Measurements from ENCODE around the gene LY6G6C. TPM values are rescaled to one million over a fixed set of nuclear protein-coding genes. Genes with fewer than 3 reads are reported as not detected.

Gene LY6G6C
- total and polyA plus RNA-seq, 2 donors (not counting 1 experiment from before 2014, with no cell fraction given): 0.13 TPM; not detected in 1

- Histone ChIP-seq H3K4me2 (replicated peaks; ENCODE audit: low read depth, low read length, poor library complexity, severe bottlenecking) (no peak within 1 kb of the TSS), H3K79me2 (ENCODE audit: control insufficient read depth, insufficient read depth, low read length) (peaks cover 14% of the 10 kb centered on the region), H3K27me3 (replicated peaks in 1 of 4; ENCODE audit: control extremely low read depth in 1 of 4, control insufficient read depth in 3 of 4, insufficient read depth in 4 of 4, low read length in 3 of 4) (peaks cover 0 to 6% (median 0%) of the 10 kb centered on the region in 4 experiments), H3K4me3 (ENCODE audit: control extremely low read depth in 1 of 5, extremely low read depth in 1 of 5, insufficient read depth in 1 of 5, low read depth in 2 of 5, low read length in 4 of 5) (no peak within 1 kb of the TSS), H3K36me3 (replicated peaks in 1 of 2; ENCODE audit: control extremely low read depth in 1 of 2, control insufficient read depth in 1 of 2, extremely low read depth in 1 of 2, insufficient read depth in 2 of 2, low read length in 1 of 2) (no peaks in the 10 kb centered on the region), H3K9ac (ENCODE audit: low read length) (no peak within 1 kb of the TSS), H2AFZ (ENCODE audit: insufficient read depth, low read depth, low read length, poor library complexity, severe bottlenecking) (no peak within 1 kb of the TSS), H3K27ac (ENCODE audit: low read length in 2 of 2) (no peak within 1 kb of the TSS), H3K9me3 (ENCODE audit: control extremely low read depth in 1 of 3, control insufficient read depth in 2 of 3, insufficient read depth in 1 of 3, low read length in 2 of 3) (no peaks in the 10 kb centered on the region), H3K4me1 (ENCODE audit: control insufficient read depth in 2 of 2, insufficient read depth in 2 of 2, low read length in 2 of 2) (peaks cover 24 to 29% of the 10 kb centered on the region in 2 donors), H4K20me1 (ENCODE audit: control insufficient read depth, insufficient read depth, low read length, poor library complexity, severe bottlenecking) (no peaks in the 10 kb centered on the region)
- H3K4me3 Mint-ChIP-seq: no peak within 1 kb of the TSS
- POLR2A ChIA-PET: no interaction called here
- no peak within 1 kb of the TSS for H3K27ac Mint-ChIP-seq
- H3K4me1 Mint-ChIP-seq: peaks cover 28% of the 10 kb centered on the region
- no peak for TF ChIP-seq EZH2 (IDR thresholded peaks at IDR 0.05; ENCODE audit: borderline replicate concordance, insufficient read depth, low read depth, low read length, poor library complexity, severe bottlenecking)
- TF ChIP-seq, protein P1, sequence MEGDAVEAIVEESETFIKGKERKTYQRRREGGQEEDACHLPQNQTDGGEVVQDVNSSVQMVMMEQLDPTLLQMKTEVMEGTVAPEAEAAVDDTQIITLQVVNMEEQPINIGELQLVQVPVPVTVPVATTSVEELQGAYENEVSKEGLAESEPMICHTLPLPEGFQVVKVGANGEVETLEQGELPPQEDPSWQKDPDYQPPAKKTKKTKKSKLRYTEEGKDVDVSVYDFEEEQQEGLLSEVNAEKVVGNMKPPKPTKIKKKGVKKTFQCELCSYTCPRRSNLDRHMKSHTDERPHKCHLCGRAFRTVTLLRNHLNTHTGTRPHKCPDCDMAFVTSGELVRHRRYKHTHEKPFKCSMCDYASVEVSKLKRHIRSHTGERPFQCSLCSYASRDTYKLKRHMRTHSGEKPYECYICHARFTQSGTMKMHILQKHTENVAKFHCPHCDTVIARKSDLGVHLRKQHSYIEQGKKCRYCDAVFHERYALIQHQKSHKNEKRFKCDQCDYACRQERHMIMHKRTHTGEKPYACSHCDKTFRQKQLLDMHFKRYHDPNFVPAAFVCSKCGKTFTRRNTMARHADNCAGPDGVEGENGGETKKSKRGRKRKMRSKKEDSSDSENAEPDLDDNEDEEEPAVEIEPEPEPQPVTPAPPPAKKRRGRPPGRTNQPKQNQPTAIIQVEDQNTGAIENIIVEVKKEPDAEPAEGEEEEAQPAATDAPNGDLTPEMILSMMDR (IDR thresholded peaks at IDR 0.05): no peak
- H3K27me3 Mint-ChIP-seq: no peaks in the 10 kb centered on the region
- WGBS (ENCODE audit: insufficient coverage): 83% methylated on average over 3 of the region's 3 CpGs
- no peak for DNase-seq
- CTCF ChIA-PET: no interaction called here
- intact Hi-C loops (cut with micrococcal nuclease): no loop called here
- no peak for ATAC-seq (ENCODE audit: low read depth)
- H3K9me3 Mint-ChIP-seq (ENCODE audit: insufficient read depth): no peaks in the 10 kb centered on the region
Measured at GRCh38 chr6:31706599-31706998, 14.9 kb downstream of the LY6G6C start, which contains the start of gene LY6G6F. Gene LY6G6F (plus strand): TSS chr6:31706866. CDS start chr6:31706907, 41 bp downstream.

- no peak overlapping the region for H3K9ac ChIP-seq (ENCODE audit: low read length)
- H3K79me2 ChIP-seq (ENCODE audit: control insufficient read depth, insufficient read depth, low read length): peaks cover 21% of the 10 kb centered on the region
- DNase-seq (no peak), ATAC-seq (ENCODE audit: low read depth) (no peak)
- no peak overlapping the region for H3K4me2 ChIP-seq (replicated peaks; ENCODE audit: low read depth, low read length, poor library complexity, severe bottlenecking)
- 100% methylated on average over 1 of the region's 6 CpGs for WGBS (ENCODE audit: insufficient coverage)
- no peak overlapping the region for H3K27ac ChIP-seq (ENCODE audit: low read length in 2 of 2)
- ChIA-PET POLR2A (interaction anchor here (0.6 kb wide), 1 partner anchor 109 kb away, joined by 3 read pairs; the partner anchor contains the start of genes HSPA1A and HSPA1L), CTCF (no interaction called here)
- H3K9me3 ChIP-seq (ENCODE audit: control extremely low read depth in 1 of 3, control insufficient read depth in 2 of 3, insufficient read depth in 1 of 3, low read length in 2 of 3): no peaks in the 10 kb centered on the region
- no peaks in the 10 kb centered on the region for H3K9me3 Mint-ChIP-seq (ENCODE audit: insufficient read depth)
- intact Hi-C loops (cut with micrococcal nuclease): no loop called here
- H3K27me3 Mint-ChIP-seq: no peaks in the 10 kb centered on the region
- H2AFZ ChIP-seq (ENCODE audit: insufficient read depth, low read depth, low read length, poor library complexity, severe bottlenecking): no peak overlapping the region
- no peak overlapping the region for H3K4me3 Mint-ChIP-seq
- H3K4me1 ChIP-seq (ENCODE audit: control insufficient read depth in 2 of 2, insufficient read depth in 2 of 2, low read length in 2 of 2): peaks cover 23 to 29% of the 10 kb centered on the region in 2 donors
- H3K4me1 Mint-ChIP-seq: peaks cover 28% of the 10 kb centered on the region
- no peaks in the 10 kb centered on the region for H4K20me1 ChIP-seq (ENCODE audit: control insufficient read depth, insufficient read depth, low read length, poor library complexity, severe bottlenecking)
- H3K4me3 ChIP-seq (ENCODE audit: control extremely low read depth in 1 of 5, extremely low read depth in 1 of 5, insufficient read depth in 1 of 5, low read depth in 2 of 5, low read length in 4 of 5): no peak overlapping the region
- no peak overlapping the region for H3K27ac Mint-ChIP-seq
- no peak for TF ChIP-seq EZH2 (IDR thresholded peaks at IDR 0.05; ENCODE audit: borderline replicate concordance, insufficient read depth, low read depth, low read length, poor library complexity, severe bottlenecking)
- TF ChIP-seq, protein P1 (IDR thresholded peaks at IDR 0.05): no peak
- peaks cover 0 to 6% (median 0%) of the 10 kb centered on the region in 4 experiments for H3K27me3 ChIP-seq (replicated peaks in 1 of 4; ENCODE audit: control extremely low read depth in 1 of 4, control insufficient read depth in 3 of 4, insufficient read depth in 4 of 4, low read length in 3 of 4)
- peaks cover 0 to 6% of the 10 kb centered on the region in 2 experiments for H3K36me3 ChIP-seq (replicated peaks in 1 of 2; ENCODE audit: control extremely low read depth in 1 of 2, control insufficient read depth in 1 of 2, extremely low read depth in 1 of 2, insufficient read depth in 2 of 2, low read length in 1 of 2)
Measured at GRCh38 chr6:31705931-31706330, 15.6 kb downstream of the LY6G6C start.
